GM19467 (cell line): ENCODE data around the gene CIROP.
"Not testable (repeated sequence)": the region's sequence is repeated elsewhere in the genome, so short reads cannot be mapped to it uniquely, and the experiment has no call there.

Experiments used
- ATAC-seq: cut with Tn5 transposase; IDR thresholded peaks from one replicate; pipeline ENCODE4 v1.9.1; 2021; ENCODE audit warnings: mild to moderate bottlenecking, moderate library complexity; ENCODE audit not compliant: unreplicated experiment

CIROP gene

GRCh38 chr14:23114669-23115038, 9.9 kb upstream of the CIROP start:
- no peak for ATAC-seq

GRCh38 chr14:23114120-23114458, 9.3 kb upstream of the CIROP start:
- no peak for ATAC-seq

GRCh38 chr14:23113431-23114119, 8.8 kb upstream of the CIROP start:
- ATAC-seq = no peak

- no peak for ATAC-seq
Measured at GRCh38 chr14:23112359-23113178, 7.8 kb upstream of the CIROP start.

GRCh38 chr14:23110579-23111365, 6.0 kb upstream of the CIROP start:
- no peak for ATAC-seq

- no peak for ATAC-seq
Measured at GRCh38 chr14:23109769-23110168, 5.0 kb upstream of the CIROP start.

GRCh38 chr14:23108169-23108568, 3.4 kb upstream of the CIROP start:
- ATAC-seq = not testable (repeated sequence)

- not testable (repeated sequence) for ATAC-seq
Measured at GRCh38 chr14:23107620-23108019, 2.8 kb upstream of the CIROP start.

GRCh38 chr14:23106747-23107045, 1.9 kb upstream of the CIROP start:
- no peak for ATAC-seq

- ATAC-seq = no peak
Measured at GRCh38 chr14:23105348-23105824, 597 bp upstream of the CIROP start.

- no peak for ATAC-seq
Measured at GRCh38 chr14:23104070-23104590, 659 bp downstream of the CIROP start.

- no peak for ATAC-seq
Measured at GRCh38 chr14:23103581-23103980, 1.2 kb downstream of the CIROP start.

- ATAC-seq = no peak
Measured at GRCh38 chr14:23102801-23103200, 2.0 kb downstream of the CIROP start.

GRCh38 chr14:23101986-23102625, 2.7 kb downstream of the CIROP start:
- no peak for ATAC-seq

- ATAC-seq = no peak
Measured at GRCh38 chr14:23101213-23101970, 3.4 kb downstream of the CIROP start.

- ATAC-seq = no peak
Measured at GRCh38 chr14:23099212-23099861, 5.5 kb downstream of the CIROP start.

- ATAC-seq = no peak
Measured at GRCh38 chr14:23097786-23098185, 7.0 kb downstream of the CIROP start.

- peak; percentile 90 for ATAC-seq
Measured at GRCh38 chr14:23095196-23096108, 9.3 kb downstream of the CIROP start, which contains the start of gene C14orf119. Gene C14orf119, plus strand, starts transcription at chr14:23095505. Its CDS starts 2,154 bp downstream, at chr14:23097659.
